ENCODE results near the gene CCDC9B. TPM values are rescaled to one million over a fixed set of nuclear protein-coding genes. Genes with fewer than 3 reads are reported as not detected.

CCDC9B gene
- total RNA-seq, 1 donor from 2014 or later, result 178 TPM

DNA sequence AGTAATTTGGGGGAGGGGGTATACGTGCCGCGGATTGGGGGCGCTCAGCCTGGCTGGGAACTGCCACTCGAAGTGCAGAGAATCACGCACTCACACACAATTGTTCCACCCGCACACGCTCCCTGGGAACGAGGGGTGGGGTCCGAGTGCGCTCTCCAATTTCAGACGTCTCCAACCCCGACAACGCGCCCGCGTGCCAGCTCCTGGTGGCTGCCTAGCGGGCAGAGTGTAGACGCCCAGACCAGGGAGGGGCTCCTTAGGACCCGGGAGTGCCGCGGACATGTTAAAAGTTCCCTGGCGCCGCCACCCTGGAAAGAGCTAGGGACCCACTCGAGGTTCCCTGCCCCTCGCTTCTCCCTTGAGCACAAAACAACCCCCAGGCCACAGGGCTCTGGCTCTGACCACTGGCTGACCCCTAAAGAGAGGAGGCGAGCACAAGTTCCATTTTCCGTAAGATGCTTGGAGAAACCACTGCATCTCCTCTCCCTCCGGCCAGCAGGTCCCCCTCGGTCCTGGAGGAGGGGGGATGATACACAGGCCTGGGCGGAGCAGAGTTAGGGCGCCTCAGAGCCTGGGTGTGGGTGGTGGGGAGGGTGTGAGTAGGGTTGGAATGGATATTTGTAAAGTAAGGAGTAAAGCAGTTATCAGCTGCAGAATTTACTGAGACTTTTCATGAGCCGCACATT lies 57.0 kb downstream of the CCDC9B start:
- DNase-seq (ENCODE audit: low spot score), result no peak
- intact Hi-C loops (cut with DNase I), result loop anchor here (5.0 kb wide), 1 partner anchor 74 kb away; the partner anchor contains the start of gene DISP2

- intact Hi-C loops (cut with DNase I), result loop anchor here (5.0 kb wide), 1 partner anchor 74 kb away; the partner anchor contains the start of gene DISP2
- no peak for DNase-seq (ENCODE audit: low spot score)
Measured at GRCh38 chr15:40282869-40283614, 57.7 kb downstream of the CCDC9B start, which contains the start of gene ANKRD63. Gene ANKRD63 (minus strand): TSS chr15:40283064. CDS start chr15:40282586, 478 bp downstream.

- intact Hi-C loops (cut with DNase I), result loop anchor here (5.0 kb wide), 1 partner anchor 75 kb away; the partner anchor contains the start of gene DISP2
- DNase-seq (ENCODE audit: low spot score), result peak; percentile 87
Measured at GRCh38 chr15:40282147-40282868, 58.4 kb downstream of the CCDC9B start.

DNA sequence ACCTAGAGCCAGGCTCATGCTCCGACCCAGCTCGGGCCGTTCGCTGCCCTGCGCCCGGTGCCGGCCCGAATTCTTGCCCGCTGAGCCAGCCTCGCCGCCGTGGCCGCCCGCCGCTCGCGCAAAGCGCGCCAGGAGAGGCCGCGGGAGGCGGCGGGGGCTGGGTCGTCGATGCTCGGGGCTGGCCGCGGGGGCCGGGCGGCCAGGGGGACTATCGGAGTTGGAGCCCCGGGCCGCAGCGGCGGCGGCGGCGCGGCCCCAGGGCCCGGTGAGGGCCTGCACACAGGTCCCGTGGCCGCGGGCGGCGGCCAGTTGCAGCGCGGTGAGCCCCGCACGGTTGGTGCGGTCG lies 59.0 kb downstream of the CCDC9B start:
- no peak for DNase-seq (ENCODE audit: low spot score)
- intact Hi-C loops (cut with DNase I), result loop anchor here (2.0 to 5.0 kb wide), 2 partner anchors 76 to 141 kb away; partner anchors contain the start of gene DISP2

Other genes with a start within 250 kb of the CCDC9B start
- gene BMF, start 232.1 kb downstream of the CCDC9B start, total RNA-seq, result 1.1 TPM
- 0.43 TPM for gene BUB1B, start 179.9 kb downstream of the CCDC9B start, total RNA-seq
- 2.6 TPM for gene PAK6, start 101.9 kb downstream of the CCDC9B start, total RNA-seq
- not detected for gene ANKRD63, start 57.9 kb downstream of the CCDC9B start, total RNA-seq
- gene PLCB2, start 33.0 kb downstream of the CCDC9B start, total RNA-seq, result 4.6 TPM
- gene INAFM2, start 17.2 kb downstream of the CCDC9B start, total RNA-seq, result 40.0 TPM
- not detected for gene PHGR1, start 10.1 kb upstream of the CCDC9B start, total RNA-seq
- 1.2 TPM for gene DISP2, start 17.3 kb upstream of the CCDC9B start, total RNA-seq
- gene KNSTRN, start 41.8 kb upstream of the CCDC9B start, total RNA-seq, result 7.5 TPM
- 106 TPM for gene IVD, start 64.9 kb upstream of the CCDC9B start, total RNA-seq
- gene BAHD1, start 100.0 kb upstream of the CCDC9B start, total RNA-seq, result 17.7 TPM
- 8.4 TPM for gene CHST14, start 130.0 kb upstream of the CCDC9B start, total RNA-seq
- 21.3 TPM for gene CCDC32, start 224.1 kb upstream of the CCDC9B start, total RNA-seq
- 8.7 TPM for gene RPUSD2, start 228.4 kb upstream of the CCDC9B start, total RNA-seq